K562 (cell line): ENCODE measurements around the gene DYNC1H1. TPM values are rescaled to one million over a fixed set of nuclear protein-coding genes. Genes with fewer than 3 reads are reported as not detected.

Source experiments
- ATAC-seq: fragments of 200-7000 bp; cut with Tn5 transposase; 3 replicates; pipeline ENCODE4 v1.9.1; 2020; ENCODE audit warnings: moderate library complexity
- BruUV-seq: library from RNA; stranded (reverse); fragments of 400-500 nt; replicated peaks from 2 replicates; lab custom pipeline; 2021; lab: Mats Ljungman, UMichigan
- CTCF ChIA-PET: fragments of 300-600 bp; formaldehyde crosslinking; extraction: SDS; loops from one replicate; lab custom pipeline; 2021; ENCODE audit warnings: low intra/inter-chr PET ratio; lab: Yijun Ruan, JAX
- POLR2A ChIA-PET: fragments of 300-600, 350-650 bp; sonication (Branson Sonifier 250); formaldehyde crosslinking; extraction: SDS; loops from one replicate; lab custom pipeline; 2021; ENCODE audit warnings: antibody characterized with exemption, inconsistent platforms; lab: Yijun Ruan, JAX
- DNase-seq, 4 experiments: peaks; one replicate each; pipeline versions ENCODE4 v3.0.0 to v3.0.0-alpha.2; 2011 to 2018; ENCODE audit warnings: low spot score in 3 of 4, mixed read lengths in 3 of 4; ENCODE audit errors: extremely low read depth in 1 of 4
- FAIRE-seq: peaks from 2 replicates; lab custom pipeline; 2011; peaks lifted over from hg19 to GRCh38; lab: Jason Lieb, UNC
- H2AFZ ChIP-seq: 2 replicates; pipeline ENCODE4 v1.6.0; 2011; ENCODE audit warnings: low read depth, low read length, control low read depth, inconsistent platforms
- H3K27ac ChIP-seq: fragments of 200-600 bp; 3 replicates; pipeline ENCODE4 v1.8.0; 2011; ENCODE audit warnings: low read depth, mild to moderate bottlenecking, control low read depth, inconsistent platforms, low read length, moderate library complexity, mixed read lengths; ENCODE audit errors: extremely low read depth
- H3K27me3 ChIP-seq, 2 experiments: fragments of 300-600 bp in 1 of 2; 2 replicates in 1 of 2; 3 replicates in 1 of 2; pipeline versions ENCODE4 v1.6.0 to v1.8.0; 2011; ENCODE audit warnings: inconsistent platforms in 2 of 2, low read length in 2 of 2, mild to moderate bottlenecking in 1 of 2, mixed read lengths in 1 of 2, moderate library complexity in 1 of 2; ENCODE audit not compliant: control insufficient read depth in 2 of 2, insufficient read depth in 2 of 2
- H3K36me3 ChIP-seq: fragments of 300-600 bp; 3 replicates; pipeline ENCODE4 v1.8.0; 2011; ENCODE audit warnings: mild to moderate bottlenecking, low read length, inconsistent platforms; ENCODE audit not compliant: control insufficient read depth, insufficient read depth
- H3K4me1 ChIP-seq, 2 experiments: fragments of 200-600 bp in 1 of 2; replicated peaks in 1 of 2; 2 replicates in 1 of 2; 3 replicates in 1 of 2; pipeline versions ENCODE4 v1.5.1 to v1.8.0; 2011; ENCODE audit warnings: inconsistent platforms in 2 of 2, low read length in 2 of 2, mild to moderate bottlenecking in 1 of 2, mixed read lengths in 1 of 2, moderate library complexity in 1 of 2; ENCODE audit not compliant: control insufficient read depth in 2 of 2, insufficient read depth in 2 of 2
- H3K4me2 ChIP-seq: 2 replicates; pipeline ENCODE4 v1.6.1; 2011; ENCODE audit warnings: low read length, control low read depth, inconsistent platforms, mixed read lengths; ENCODE audit not compliant: insufficient read depth
- H3K4me3 ChIP-seq: fragments of 200-600 bp; sonication (generic), shearing (Covaris generic); 2 replicates; pipeline ENCODE4 v1.5.1; 2016; ENCODE audit warnings: control low read depth, inconsistent platforms
- H3K79me2 ChIP-seq: fragments of 200-600 bp; 3 replicates; pipeline ENCODE4 v1.8.0; 2011; ENCODE audit warnings: low read length, inconsistent platforms; ENCODE audit not compliant: control insufficient read depth, insufficient read depth
- H3K9ac ChIP-seq, 2 experiments: 2 replicates each; pipeline versions ENCODE4 v1.6.0 to v1.6.1; 2011; ENCODE audit warnings: low read depth in 2 of 2, low read length in 2 of 2, control low read depth in 1 of 2, inconsistent platforms in 1 of 2, mild to moderate bottlenecking in 1 of 2, mixed read lengths in 1 of 2; ENCODE audit not compliant: insufficient read depth in 1 of 2
- H3K9me1 ChIP-seq: one replicate; pipeline ENCODE4 v1.6.0; 2011; ENCODE audit warnings: inconsistent platforms, mild to moderate bottlenecking, low read length, moderate library complexity; ENCODE audit not compliant: control insufficient read depth, insufficient read depth
- H3K9me3 ChIP-seq: replicated peaks from 2 replicates; pipeline ENCODE4 v1.5.1; 2011; ENCODE audit warnings: low read depth, low read length, inconsistent platforms; ENCODE audit not compliant: control insufficient read depth, insufficient read depth
- H4K20me1 ChIP-seq: replicated peaks from 2 replicates; pipeline ENCODE4 v1.6.1; 2011; ENCODE audit warnings: low read length, inconsistent platforms, mixed read lengths; ENCODE audit not compliant: control insufficient read depth, insufficient read depth
- NEUROD1 ChIP-seq: fragments of 150-350 bp; IDR thresholded peaks from 2 replicates; pipeline ENCODE4 v1.6.1; 2014; ENCODE audit warnings: borderline replicate concordance, low read length, low read depth; ENCODE audit not compliant: partially characterized antibody
- PHB ChIP-seq: fragments of 250-450 bp; sonication (Bioruptor Pico); IDR thresholded peaks from 2 replicates; pipeline ENCODE4 v1.5.0; 2021
- PTTG1 ChIP-seq: fragments of 450-650 bp; IDR thresholded peaks from 2 replicates; pipeline ENCODE4 v1.6.1; 2016; ENCODE audit warnings: low read depth, mild to moderate bottlenecking, missing genetic modification characterization, missing compliant biosample characterization
- TBL1XR1 ChIP-seq, 2 experiments: IDR thresholded peaks; 2 replicates each; pipeline ENCODE4 v1.6.1; 2012; ENCODE audit warnings: improper control_type of control experiment in 2 of 2, low read length in 2 of 2, mild to moderate bottlenecking in 1 of 2
- ZHX1 ChIP-seq: fragments of 150-350 bp; conservative IDR thresholded peaks from 2 replicates; pipeline ENCODE4 v1.6.1; 2014; ENCODE audit warnings: low read length
- WGBS: fragments of 100-300 bp; shearing (Covaris generic); methylation state at CpG from one replicate; pipeline ENCODE4 v1.1.6; 2016; ENCODE audit warnings: low coverage, mixed read lengths; ENCODE audit not compliant: insufficient coverage; ENCODE audit errors: missing lambda C conversion rate; 5-methylcytosine and 5-hydroxymethylcytosine counted together
- in situ Hi-C: fragments of 300-500 bp; cut with MboI; formaldehyde crosslinking; loops from 4 replicates; pipeline ENCODE4 v1.15.0; 2018; ENCODE audit warnings: inconsistent platforms, mixed read lengths
- intact Hi-C: fragments of 100-400 bp; cut with micrococcal nuclease; formaldehyde crosslinking; loops from 2 replicates; pipeline ENCODE4 v1.14.2; 2022
- polyA plus RNA-seq, 8 experiments: library from polyadenylated mRNA; depleted of rRNA in 4 of 8; stranded (reverse) in 5 of 8; unstranded in 3 of 8; fragments of >200 nt; fragmentation: Nextera tagmentation in 2 of 8; fragmentation: Illumina TruSeq in 1 of 8; extraction: Ambion mirVana in 2 of 8; extraction: Trizol in 1 of 8; gene quantifications; 2 replicates each; pipeline versions ENCODE4 v1.2.1 to v1.2.3, GENCODE V29; 2011 to 2014; ENCODE audit warnings: inconsistent platforms in 1 of 8, missing spikeins in 1 of 8
- total RNA-seq, 7 experiments: library from RNA; depleted of rRNA in 6 of 7; stranded (reverse); fragments of >200 nt in 6 of 7; fragmentation: Illumina TruSeq in 2 of 7; extraction: Trizol in 2 of 7; gene quantifications; 2 replicates each; pipeline versions ENCODE4 v1.2.1 to v1.2.3, GENCODE V29; 2011 to 2021; ENCODE audit warnings: low replicate concordance in 1 of 7

The DYNC1H1 gene
- total and polyA plus RNA-seq, 9 of the 15 experiments (the other 6 are each of a cell fraction or from before 2014, with no cell fraction given) = 31.9 to 335 (median 115) TPM

- Histone ChIP-seq H3K4me2 (no peak overlapping the region), H3K9me3 (no peaks in the 10 kb centered on the region), H3K27me3 (no peaks in the 10 kb centered on the region), H3K79me2 (no peaks in the 10 kb centered on the region), H3K27ac (no peak overlapping the region), H3K4me1 (no peaks in the 10 kb centered on the region), H2AFZ (no peak overlapping the region), H3K9ac (no peak overlapping the region), H3K36me3 (peaks cover 80% of the 10 kb centered on the region), H3K4me3 (no peak overlapping the region), H3K9me1 (no peaks in the 10 kb centered on the region), H4K20me1 (0 out of 2 replicates have a peak, but pooled peaks cover 4% of the 10 kb centered on the region)
- ATAC-seq (no peak), DNase-seq (no peak), FAIRE-seq (no peak)
- TF ChIP-seq PTTG1 (tag) (no peak), PHB (CRISPR knock-in tag) (no peak), TBL1XR1 (IDR thresholded peaks at IDR 0.05; ENCODE audit: low read length in 2 of 2) (no peak), NEUROD1 (no peak), ZHX1 (no peak)
- in situ Hi-C loops (no loop called here), intact Hi-C loops (no loop called here)
- CTCF ChIA-PET = no interaction called here
- POLR2A ChIA-PET = no interaction called here
- BruUV-seq = no TSS peak
- 91% methylated on average over 8 of the region's 18 CpGs for WGBS
Observed at GRCh38 chr14:101997429-101998336, 33.3 kb downstream of the DYNC1H1 start.
